H1 (cell line): Measurements from ENCODE around the gene VSIG10. TPM values are rescaled to one million over a fixed set of nuclear protein-coding genes. Genes with fewer than 3 reads are reported as not detected.

ENCODE experiments used
- polyA plus RNA-seq, 7 experiments: library from polyadenylated mRNA; depleted of rRNA in 3 of 7; stranded (reverse) in 5 of 7; unstranded in 2 of 7; fragments of >200 nt in 5 of 7; fragments of 200-250 nt in 2 of 7; gene quantifications; 1 replicate in 5 of 7; 2 replicates in 1 of 7; 4 replicates in 1 of 7; pipeline versions ENCODE4 v1.2.1 to v1.2.3, GENCODE V29; 2011 to 2013; ENCODE audit warnings: missing spikeins in 2 of 7, mixed read lengths in 2 of 7
- total RNA-seq: library from RNA; stranded (reverse); fragmentation: NEBNext Ultra II Directional; extraction: Animal tissue kit (Norgen Biotek cat#: 25700); gene quantifications from 2 replicates; pipeline ENCODE4 v1.2.1, GENCODE V29; 2021
- TF ChIP-seq, protein P1 (sequence below): IDR thresholded peaks from 2 replicates; pipeline ENCODE4 v1.6.1; 2011; ENCODE audit warnings: low read depth, mild to moderate bottlenecking, low read length; ENCODE audit not compliant: insufficient read depth

The VSIG10 gene
- total and polyA plus RNA-seq, 2 of the 8 experiments (the other 6 are each of a cell fraction or from before 2014, with no cell fraction given) = 34.4 to 93.6 TPM

DNA sequence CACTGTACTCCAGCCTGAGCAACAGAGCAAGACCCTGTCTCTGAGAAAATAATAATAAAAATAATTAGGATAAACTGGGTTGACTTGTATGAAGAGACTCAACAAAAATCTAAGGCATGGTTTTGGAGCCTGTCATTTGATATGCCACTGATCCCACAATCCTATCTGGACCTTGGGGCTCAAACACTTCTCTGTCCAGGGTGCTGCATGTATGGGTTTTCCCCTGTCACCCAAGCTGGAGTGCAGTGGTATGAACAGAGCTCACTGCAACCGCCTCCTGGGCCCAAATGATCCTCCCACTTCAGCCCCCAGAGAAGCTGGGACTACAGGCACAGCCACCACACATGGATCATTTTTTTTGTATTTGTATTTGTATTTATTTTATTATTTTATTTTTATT is 5.3 kb upstream of the VSIG10 start (continued):
- TF ChIP-seq, protein P1, sequence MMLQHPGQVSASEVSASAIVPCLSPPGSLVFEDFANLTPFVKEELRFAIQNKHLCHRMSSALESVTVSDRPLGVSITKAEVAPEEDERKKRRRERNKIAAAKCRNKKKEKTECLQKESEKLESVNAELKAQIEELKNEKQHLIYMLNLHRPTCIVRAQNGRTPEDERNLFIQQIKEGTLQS = no peak
